ENCODE data around the gene KDF1. TPM values are rescaled to one million over a fixed set of nuclear protein-coding genes. Genes with fewer than 3 reads are reported as not detected.

KDF1 gene
- total RNA-seq, 2 experiments from 2014 or later, result 0.18 to 0.27 TPM

GRCh38 chr1:26976621-26977510 lies 16.6 kb upstream of the KDF1 start:
- CTCF ChIA-PET, result interaction anchor here (1.3 kb wide), 1 partner anchor 20 kb away, joined by 3 read pairs; no protein-coding TSS in a partner anchor
- intact Hi-C loops (cut with micrococcal nuclease), result no loop called here
- ATAC-seq (no peak), DNase-seq (no peak)
- Mint-ChIP-seq H3K9me3 (no peaks in the 10 kb centered on the region), H3K4me3 (no peak overlapping the region), H3K27me3 (peaks cover 7% of the 10 kb centered on the region), H3K4me1 (ENCODE audit: low read depth) (no peaks in the 10 kb centered on the region), H3K27ac (no peak overlapping the region), H3K36me3 (ENCODE audit: low read depth) (no peaks in the 10 kb centered on the region)
- no peak for TF ChIP-seq CTCF (IDR thresholded peaks at IDR 0.05)
- POLR2A ChIA-PET, result no interaction called here

GRCh38 chr1:26972821-26973220 lies 12.6 kb upstream of the KDF1 start:
- ChIA-PET CTCF (interaction anchor here (1.1 kb wide), 1 partner anchor 73 kb away, joined by 4 read pairs; no protein-coding TSS in a partner anchor), POLR2A (interaction anchor here (0.7 to 1.1 kb wide), 2 partner anchors 10 to 83 kb away, joined by 3 read pairs; partner anchors contain the start of gene GPN2)
- no peaks in the 10 kb centered on the region for H3K4me1 Mint-ChIP-seq (ENCODE audit: low read depth)
- ATAC-seq (no peak), DNase-seq (no peak)
- peaks cover 4% of the 10 kb centered on the region for H3K27me3 Mint-ChIP-seq
- TF ChIP-seq CTCF (IDR thresholded peaks at IDR 0.05), result no peak
- H3K36me3 Mint-ChIP-seq (ENCODE audit: low read depth), result no peaks in the 10 kb centered on the region
- H3K9me3 Mint-ChIP-seq, result no peaks in the 10 kb centered on the region
- no peak overlapping the region for H3K4me3 Mint-ChIP-seq
- no peak overlapping the region for H3K27ac Mint-ChIP-seq
- intact Hi-C loops (cut with micrococcal nuclease), result no loop called here

GRCh38 chr1:26972390-26972789 lies 12.1 kb upstream of the KDF1 start:
- H3K36me3 Mint-ChIP-seq (ENCODE audit: low read depth), result no peaks in the 10 kb centered on the region
- no peak for ATAC-seq
- no peaks in the 10 kb centered on the region for H3K4me1 Mint-ChIP-seq (ENCODE audit: low read depth)
- no peak overlapping the region for H3K4me3 Mint-ChIP-seq
- no peak for DNase-seq
- intact Hi-C loops (cut with micrococcal nuclease), result no loop called here
- H3K27ac Mint-ChIP-seq, result no peak overlapping the region
- TF ChIP-seq CTCF (IDR thresholded peaks at IDR 0.05), result no peak
- POLR2A ChIA-PET, result no interaction called here
- H3K27me3 Mint-ChIP-seq, result peaks cover 4% of the 10 kb centered on the region
- CTCF ChIA-PET, result no interaction called here
- no peaks in the 10 kb centered on the region for H3K9me3 Mint-ChIP-seq

GRCh38 chr1:26971590-26971989 lies 11.3 kb upstream of the KDF1 start:
- no peak for DNase-seq
- H3K36me3 Mint-ChIP-seq (ENCODE audit: low read depth), result no peaks in the 10 kb centered on the region
- H3K9me3 Mint-ChIP-seq, result no peaks in the 10 kb centered on the region
- ChIA-PET POLR2A (no interaction called here), CTCF (no interaction called here)
- no peak overlapping the region for H3K4me3 Mint-ChIP-seq
- no peak for ATAC-seq
- peaks cover 6% of the 10 kb centered on the region for H3K27me3 Mint-ChIP-seq
- no peaks in the 10 kb centered on the region for H3K4me1 Mint-ChIP-seq (ENCODE audit: low read depth)
- H3K27ac Mint-ChIP-seq, result no peak overlapping the region
- intact Hi-C loops (cut with micrococcal nuclease), result no loop called here
- TF ChIP-seq CTCF (IDR thresholded peaks at IDR 0.05), result no peak

- H3K4me1 Mint-ChIP-seq (ENCODE audit: low read depth), result no peaks in the 10 kb centered on the region
- H3K27me3 Mint-ChIP-seq, result peaks cover 7% of the 10 kb centered on the region
- POLR2A ChIA-PET, result no interaction called here
- DNase-seq, result no peak
- CTCF ChIA-PET, result interaction anchor here (1.5 kb wide), 1 partner anchor 10 kb away, joined by 3 read pairs; the partner anchor contains the start of gene KDF1
- H3K36me3 Mint-ChIP-seq (ENCODE audit: low read depth), result no peaks in the 10 kb centered on the region
- ATAC-seq, result no peak
- H3K27ac Mint-ChIP-seq, result no peak overlapping the region
- intact Hi-C loops (cut with micrococcal nuclease), result no loop called here
- no peak for TF ChIP-seq CTCF (IDR thresholded peaks at IDR 0.05)
- H3K9me3 Mint-ChIP-seq, result no peaks in the 10 kb centered on the region
- no peak overlapping the region for H3K4me3 Mint-ChIP-seq
Observed at GRCh38 chr1:26970810-26971209, 10.5 kb upstream of the KDF1 start.
